ENCODE measurements around the gene NCKAP5. TPM values are rescaled to one million over a fixed set of nuclear protein-coding genes. Genes with fewer than 3 reads are reported as not detected.

The NCKAP5 gene
- total RNA-seq, 1 experiment from 2014 or later, result not detected

- Histone ChIP-seq H4K20me1 (ENCODE audit: insufficient read depth) (no peaks in the 10 kb centered on the region), H3K27ac (no peak overlapping the region), H3K27me3 (ENCODE audit: insufficient read depth, low read depth) (peaks cover 19% of the 10 kb centered on the region; the same call in 1 of the 2 replicates), H3K36me3 (ENCODE audit: low read depth) (no peaks in the 10 kb centered on the region), H3K79me2 (ENCODE audit: low read depth) (no peaks in the 10 kb centered on the region), H3K4me3 (no peak overlapping the region), H3K9me2 (ENCODE audit: insufficient read depth) (no peaks in the 10 kb centered on the region), H2AFZ (no peak overlapping the region), H3K9me3 (ENCODE audit: insufficient read depth, low read depth) (no peaks in the 10 kb centered on the region), H3F3A (ENCODE audit: insufficient read depth, low read depth) (no peaks in the 10 kb centered on the region), H3K4me1 (replicated peaks; ENCODE audit: insufficient read depth) (no peaks in the 10 kb centered on the region), H3K4me2 (no peak overlapping the region)
- ChIA-PET POLR2A (ENCODE audit: unreplicated experiment) (no interaction called here), CTCF (no interaction called here)
- no TSS peak for BruUV-seq (replicated peaks)
- intact Hi-C loops (cut with micrococcal nuclease; ENCODE audit: unreplicated experiment), result no loop called here
- TF ChIP-seq EZH2 (IDR thresholded peaks at IDR 0.05; ENCODE audit: low read depth) (no peak), CTCF (conservative IDR thresholded peaks at IDR 0.05) (no peak)
- no peak for DNase-seq
These were observed 784.4 kb downstream of the NCKAP5 start for GRCh38 chr2:132783883-132784282.

GRCh38 chr2:132782176-132782783 is 786.0 kb downstream of the NCKAP5 start:
- CTCF ChIA-PET, result no interaction called here
- H4K20me1 ChIP-seq (ENCODE audit: insufficient read depth), result no peaks in the 10 kb centered on the region
- no peaks in the 10 kb centered on the region for H3K9me3 ChIP-seq (ENCODE audit: insufficient read depth, low read depth)
- H3K4me1 ChIP-seq (replicated peaks; ENCODE audit: insufficient read depth), result no peaks in the 10 kb centered on the region
- POLR2A ChIA-PET (ENCODE audit: unreplicated experiment), result no interaction called here
- no peak overlapping the region for H3K4me3 ChIP-seq
- intact Hi-C loops (cut with micrococcal nuclease; ENCODE audit: unreplicated experiment), result no loop called here
- no peak for DNase-seq
- H3K27ac ChIP-seq, result no peak overlapping the region
- no TSS peak for BruUV-seq (replicated peaks)
- H2AFZ ChIP-seq, result no peak overlapping the region
- H3F3A ChIP-seq (ENCODE audit: insufficient read depth, low read depth), result no peaks in the 10 kb centered on the region
- H3K4me2 ChIP-seq, result no peak overlapping the region
- no peaks in the 10 kb centered on the region for H3K36me3 ChIP-seq (ENCODE audit: low read depth)
- H3K27me3 ChIP-seq (ENCODE audit: insufficient read depth, low read depth), result peaks cover 19% of the 10 kb centered on the region; the same call in 1 of the 2 replicates
- H3K9me2 ChIP-seq (ENCODE audit: insufficient read depth), result no peaks in the 10 kb centered on the region
- no peaks in the 10 kb centered on the region for H3K79me2 ChIP-seq (ENCODE audit: low read depth)
- TF ChIP-seq CTCF (conservative IDR thresholded peaks at IDR 0.05), result no peak
- TF ChIP-seq EZH2 (IDR thresholded peaks at IDR 0.05; ENCODE audit: low read depth), result no peak

- POLR2A ChIA-PET (ENCODE audit: unreplicated experiment), result no interaction called here
- Histone ChIP-seq H3K9me3 (ENCODE audit: insufficient read depth, low read depth) (no peaks in the 10 kb centered on the region), H3K36me3 (ENCODE audit: low read depth) (no peaks in the 10 kb centered on the region), H3K27ac (no peak overlapping the region), H3F3A (ENCODE audit: insufficient read depth, low read depth) (no peaks in the 10 kb centered on the region), H3K4me3 (no peak overlapping the region), H2AFZ (no peak overlapping the region), H3K79me2 (ENCODE audit: low read depth) (no peaks in the 10 kb centered on the region), H3K4me2 (no peak overlapping the region), H3K4me1 (replicated peaks; ENCODE audit: insufficient read depth) (no peaks in the 10 kb centered on the region), H3K27me3 (ENCODE audit: insufficient read depth, low read depth) (peaks cover 19% of the 10 kb centered on the region; the same call in 1 of the 2 replicates), H3K9me2 (ENCODE audit: insufficient read depth) (no peaks in the 10 kb centered on the region), H4K20me1 (ENCODE audit: insufficient read depth) (no peaks in the 10 kb centered on the region)
- no peak for DNase-seq
- CTCF ChIA-PET, result no interaction called here
- BruUV-seq (replicated peaks), result no TSS peak
- no peak for TF ChIP-seq CTCF (conservative IDR thresholded peaks at IDR 0.05)
- TF ChIP-seq EZH2 (IDR thresholded peaks at IDR 0.05; ENCODE audit: low read depth), result no peak
- intact Hi-C loops (cut with micrococcal nuclease; ENCODE audit: unreplicated experiment), result no loop called here
These were observed 787.6 kb downstream of the NCKAP5 start for GRCh38 chr2:132780651-132781050.
